Breast epithelium (tissue), 3 donors: ENCODE measurements around the gene INSIG1.

Source experiments
- CTCF ChIP-seq, 3 donors: fragments of 450-650 bp; IDR thresholded peaks; one replicate each; pipeline ENCODE4 v1.5.1; 2016 to 2017; ENCODE audit warnings: antibody characterized with exemption in 3 of 3, mild to moderate bottlenecking in 3 of 3, moderate library complexity in 3 of 3
- POLR2A ChIP-seq: fragments of 450-650 bp; IDR thresholded peaks from one replicate; pipeline ENCODE4 v1.6.1; 2016; ENCODE audit warnings: antibody characterized with exemption, mild to moderate bottlenecking, moderate library complexity
- POLR2AphosphoS5 ChIP-seq, 3 donors: sonication (generic); formaldehyde crosslinking; IDR thresholded peaks; one replicate each; pipeline ENCODE4 v1.6.1; 2017; ENCODE audit warnings: antibody characterized with exemption in 3 of 3

- TF ChIP-seq CTCF (IDR thresholded peaks at IDR 0.05) (no peak), POLR2A (no peak), POLR2AphosphoS5 (IDR thresholded peaks at IDR 0.05) (no peak)
Measured at GRCh38 chr7:155349601-155350331, 52.1 kb downstream of the INSIG1 start.
